ENCODE results near the gene LRRC36.

DNA sequence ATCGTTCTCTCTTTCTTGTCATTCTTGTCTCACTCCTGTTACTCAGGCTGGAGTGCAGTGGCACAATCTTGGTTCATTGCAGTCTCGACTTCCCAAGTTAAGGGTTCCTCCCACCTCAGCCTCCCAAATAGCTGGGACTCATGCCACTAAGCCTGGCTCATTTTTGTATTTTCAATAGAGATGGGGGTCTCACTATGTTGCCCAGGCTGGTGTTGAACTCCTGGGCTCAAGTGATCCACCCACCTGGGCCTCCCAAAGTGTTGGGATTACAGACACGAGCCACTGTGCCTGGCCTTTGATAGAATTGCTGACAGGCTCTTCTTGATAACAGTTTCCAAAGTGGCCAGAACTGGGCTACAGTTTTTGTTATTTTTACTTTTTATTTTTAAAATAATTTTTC is 34.4 kb downstream of the LRRC36 start:
- TF ChIP-seq, protein P1, sequence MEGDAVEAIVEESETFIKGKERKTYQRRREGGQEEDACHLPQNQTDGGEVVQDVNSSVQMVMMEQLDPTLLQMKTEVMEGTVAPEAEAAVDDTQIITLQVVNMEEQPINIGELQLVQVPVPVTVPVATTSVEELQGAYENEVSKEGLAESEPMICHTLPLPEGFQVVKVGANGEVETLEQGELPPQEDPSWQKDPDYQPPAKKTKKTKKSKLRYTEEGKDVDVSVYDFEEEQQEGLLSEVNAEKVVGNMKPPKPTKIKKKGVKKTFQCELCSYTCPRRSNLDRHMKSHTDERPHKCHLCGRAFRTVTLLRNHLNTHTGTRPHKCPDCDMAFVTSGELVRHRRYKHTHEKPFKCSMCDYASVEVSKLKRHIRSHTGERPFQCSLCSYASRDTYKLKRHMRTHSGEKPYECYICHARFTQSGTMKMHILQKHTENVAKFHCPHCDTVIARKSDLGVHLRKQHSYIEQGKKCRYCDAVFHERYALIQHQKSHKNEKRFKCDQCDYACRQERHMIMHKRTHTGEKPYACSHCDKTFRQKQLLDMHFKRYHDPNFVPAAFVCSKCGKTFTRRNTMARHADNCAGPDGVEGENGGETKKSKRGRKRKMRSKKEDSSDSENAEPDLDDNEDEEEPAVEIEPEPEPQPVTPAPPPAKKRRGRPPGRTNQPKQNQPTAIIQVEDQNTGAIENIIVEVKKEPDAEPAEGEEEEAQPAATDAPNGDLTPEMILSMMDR (IDR thresholded peaks at IDR 0.05; ENCODE audit: insufficient read depth, low read length, poor library complexity, severe bottlenecking), result no peak
- TF ChIP-seq EZH2phosphoT487 (conservative IDR thresholded peaks at IDR 0.05; ENCODE audit: low read length), result no peak

Data from SU-DHL-6 (cell line).